ENCODE results near the gene ZNF143.

GRCh38 chr11:9460322-9461062 lies at the start of gene ZNF143:
- TF ChIP-seq CTCF (IDR thresholded peaks at IDR 0.05) = no peak
- no peak for TF ChIP-seq ZFX (IDR thresholded peaks at IDR 0.05; ENCODE audit: borderline replicate concordance)
